GM12874 (cell line): ENCODE data around the gene DMRT1.

Experiments used
- CTCF ChIP-seq: IDR thresholded peaks from 2 replicates; pipeline ENCODE4 v1.5.1; 2011; ENCODE audit warnings: low read depth, mild to moderate bottlenecking, control low read depth, low read length, moderate library complexity; ENCODE audit not compliant: insufficient read depth

The DMRT1 gene

DNA sequence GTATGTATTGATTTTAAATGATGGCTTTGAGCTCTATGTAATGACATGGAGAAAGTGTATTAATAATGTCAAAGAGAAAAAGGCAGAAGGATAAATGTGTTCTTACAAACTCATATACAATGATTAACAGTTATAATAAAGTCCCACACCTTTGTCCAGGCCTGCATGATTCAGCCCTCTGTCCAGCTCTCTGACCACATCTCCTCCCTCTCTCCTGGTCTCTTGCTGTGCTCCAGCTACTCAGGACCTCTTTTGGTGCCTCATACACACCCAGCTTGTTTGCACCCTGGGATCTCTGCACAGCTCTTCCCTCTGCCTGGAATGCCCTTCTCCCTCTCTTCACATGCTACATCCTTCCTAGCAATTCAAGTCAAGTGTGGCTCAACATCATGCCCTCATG lies 37.5 kb upstream of the DMRT1 start:
- no peak for TF ChIP-seq CTCF

DNA sequence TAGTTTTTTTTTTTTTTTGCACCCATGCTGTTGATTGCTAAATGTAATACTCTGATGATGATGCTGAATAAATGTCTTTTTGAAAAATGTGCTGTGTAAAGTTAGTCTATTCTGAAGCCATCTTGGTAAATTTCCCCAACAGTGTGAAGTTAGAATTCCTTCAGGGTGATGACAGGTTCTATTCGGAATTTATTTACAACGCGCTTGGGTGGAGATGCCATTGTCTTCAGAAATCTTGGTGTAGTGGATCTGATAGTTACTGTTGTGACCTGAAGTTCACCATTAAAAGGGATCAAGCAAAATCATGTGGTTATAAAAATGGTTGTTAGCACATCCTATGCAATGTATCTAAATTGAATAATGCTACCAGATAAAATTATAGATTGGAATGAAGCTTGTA lies 36.3 kb upstream of the DMRT1 start:
- no peak for TF ChIP-seq CTCF

DNA sequence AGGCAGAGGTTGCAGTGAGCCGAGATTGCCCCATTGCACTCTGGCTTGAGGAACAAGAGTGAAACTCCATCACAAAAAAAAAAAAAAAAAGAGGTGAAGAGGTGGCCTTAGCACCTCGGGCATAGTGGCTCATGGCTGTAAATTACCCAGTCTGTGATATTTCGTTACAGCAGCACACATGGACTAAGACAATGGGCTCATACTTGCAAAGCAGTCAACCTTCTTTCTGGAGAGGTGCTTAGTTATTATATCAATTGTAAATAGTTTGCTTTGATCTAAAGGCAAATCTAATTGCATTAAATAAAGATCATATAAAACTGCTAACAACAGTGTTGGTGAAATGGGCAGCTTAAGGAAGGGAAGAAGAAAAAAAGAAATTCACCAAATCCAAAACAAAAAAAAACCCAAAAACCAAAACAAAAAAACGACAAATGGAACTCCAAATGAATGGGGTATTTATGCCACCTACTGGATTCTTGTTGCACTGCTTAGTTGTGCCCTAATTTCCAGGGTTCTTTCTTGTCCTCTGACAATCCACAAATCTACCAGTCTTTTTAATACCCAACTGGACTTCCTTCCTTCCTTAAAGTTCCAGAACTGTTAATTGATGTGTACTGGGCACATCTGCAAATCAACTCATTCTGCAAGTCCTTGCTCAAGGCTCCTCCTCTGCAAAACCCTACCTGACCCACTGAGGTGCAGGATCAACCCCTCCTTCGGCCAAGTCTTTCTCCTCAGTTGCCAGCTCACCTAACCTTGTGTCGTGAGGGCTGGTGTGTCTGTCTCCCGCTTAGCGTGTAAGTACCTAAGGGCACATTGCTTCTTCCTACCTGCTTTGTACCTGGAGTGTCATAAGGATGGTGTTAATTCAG lies 35.0 kb upstream of the DMRT1 start:
- peak; percentile 60 for TF ChIP-seq CTCF

GRCh38 chr9:811106-811531 lies 30.4 kb upstream of the DMRT1 start:
- no peak for TF ChIP-seq CTCF

- TF ChIP-seq CTCF: no peak
These were observed 22.5 kb upstream of the DMRT1 start for GRCh38 chr9:818958-819357.

DNA sequence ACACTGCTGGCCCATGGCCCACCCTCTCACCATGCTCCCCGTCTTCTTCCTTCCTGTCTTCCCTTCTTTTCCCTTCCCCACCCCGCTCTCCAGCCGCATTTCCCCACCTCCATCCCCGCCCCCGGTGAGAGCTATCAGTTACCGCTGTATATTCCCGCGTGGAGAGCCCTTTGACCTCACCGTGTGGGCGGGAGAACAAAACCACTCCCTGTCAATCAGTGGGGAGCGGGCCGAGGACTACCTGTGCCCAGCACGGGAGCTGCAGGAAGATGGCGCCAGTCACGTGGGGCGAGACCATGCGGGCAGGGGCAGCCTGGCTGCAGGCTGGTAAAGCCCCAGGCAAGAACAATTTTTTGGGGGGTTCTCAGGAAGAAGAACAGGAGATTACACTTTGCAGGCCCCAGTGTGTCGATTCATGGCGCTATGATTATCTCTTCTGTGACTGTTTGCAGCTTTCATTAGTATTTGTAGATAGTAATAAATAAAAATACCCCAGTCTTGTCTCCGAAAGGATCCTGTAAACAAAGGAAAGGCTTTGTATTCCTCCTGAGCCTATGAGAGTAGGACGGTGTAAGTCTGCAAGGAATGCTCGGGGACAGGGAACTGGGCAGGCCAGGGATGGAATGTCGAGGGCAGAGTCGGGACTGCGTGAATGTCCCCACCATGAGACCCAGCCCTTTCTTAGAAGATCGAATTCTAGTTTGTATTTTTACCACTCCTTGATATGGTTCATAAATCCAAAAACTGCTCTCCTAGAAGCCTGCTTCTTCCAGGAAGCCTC lies 14.8 kb upstream of the DMRT1 start:
- no peak for TF ChIP-seq CTCF

DNA sequence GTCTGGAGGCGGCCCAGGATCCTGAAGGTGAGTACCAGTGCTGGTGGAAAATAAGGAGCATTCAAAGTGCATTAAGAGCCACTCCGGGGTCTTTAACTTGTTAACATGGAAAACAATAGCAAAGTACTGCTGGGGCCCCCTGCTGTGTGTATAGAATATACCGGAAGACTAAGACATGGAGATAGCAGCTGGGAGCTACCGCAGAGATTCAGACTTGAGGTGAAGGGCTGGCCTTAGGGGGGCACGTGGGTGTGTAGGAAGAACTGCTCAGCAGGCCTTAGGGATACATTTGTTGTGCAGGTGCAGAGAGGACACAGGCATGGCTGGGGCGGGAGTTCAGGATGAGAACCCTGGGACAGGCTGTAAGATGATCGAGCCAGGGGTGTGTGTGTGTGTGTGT lies 1.2 kb upstream of the DMRT1 start:
- no peak for TF ChIP-seq CTCF
